Psoas muscle (tissue), 8 donors: ENCODE measurements around the gene MYCN. TPM values are rescaled to one million over a fixed set of nuclear protein-coding genes. Genes with fewer than 3 reads are reported as not detected.

Source experiments
- ATAC-seq, 4 donors: fragments of 200-7000 bp; cut with Tn5 transposase; one replicate each; pipeline ENCODE4 v1.9.1; 2020; ENCODE audit warnings: moderate library complexity in 3 of 4, mild to moderate bottlenecking in 2 of 4
- DNase-seq, 2 donors: peaks; one replicate each; pipeline ENCODE4 v3.0.0-alpha.2; 2020
- H3K27ac ChIP-seq: fragments of 200-600 bp; one replicate; pipeline ENCODE4 v1.8.0; 2022
- H3K27me3 ChIP-seq, 3 donors: fragments of 200-600 bp in 1 of 3; one replicate each; pipeline versions ENCODE4 v1.6.1 to v1.8.0; 2013 to 2022; ENCODE audit warnings: low read length in 2 of 3, mild to moderate bottlenecking in 2 of 3, moderate library complexity in 1 of 3; ENCODE audit not compliant: insufficient read depth in 3 of 3
- H3K36me3 ChIP-seq, 2 donors: fragments of 200-600 bp in 1 of 2; one replicate each; pipeline versions ENCODE4 v1.6.1 to v1.8.0; 2013 to 2022; ENCODE audit warnings: low read depth in 1 of 2, mild to moderate bottlenecking in 1 of 2, moderate library complexity in 1 of 2; ENCODE audit not compliant: insufficient read depth in 1 of 2
- H3K4me1 ChIP-seq: fragments of 200-600 bp; one replicate; pipeline ENCODE4 v1.8.0; 2022
- H3K4me3 ChIP-seq: fragments of 200-600 bp; one replicate; pipeline ENCODE4 v1.8.0; 2022; ENCODE audit warnings: mild to moderate bottlenecking
- H3K9me3 ChIP-seq: fragments of 200-600 bp; one replicate; pipeline ENCODE4 v1.8.0; 2022
- WGBS, 3 donors: extraction: QIAGEN DNeasy Blood & Tissue Kit; methylation state at CpG; one replicate each; pipeline versions ENCODE4 v1.1.6 to v1.1.7; 2013; 5-methylcytosine and 5-hydroxymethylcytosine counted together
- intact Hi-C, 2 donors: fragments of 100-400 bp; cut with DNase I; formaldehyde crosslinking; loops; one replicate each; pipeline versions ENCODE4 v1.11.0 to v1.14.2; 2022
- polyA plus RNA-seq, 3 donors: library from polyadenylated mRNA; stranded (reverse); fragments of 200-250 nt; gene quantifications; one replicate each; pipeline ENCODE4 v1.2.3, GENCODE V29; 2013
- total RNA-seq, 4 donors: library from RNA; stranded (reverse); fragmentation: NEBNext Ultra II Directional in 2 of 4; extraction: Animal tissue kit (Norgen Biotek cat#: 25700) in 2 of 4; gene quantifications; one replicate each; pipeline versions ENCODE4 v1.2.1 to v1.2.4, GENCODE V29; 2021 to 2023
- TF ChIP-seq, protein P1 (sequence below): fragments of 200-600 bp; IDR thresholded peaks from one replicate; pipeline ENCODE4 v1.8.0; 2022; ENCODE audit warnings: antibody characterized with exemption
- donor health status: healthy with polysubstance abuse.
- donor health status: DM: no; HTN: no; CAD: no; lungs with moderate emphysema.
- donor health status: Bipolar disorder and iron deficiency.
- donor health status: healthy.
- donor health status: DM: yes; HTN: yes; CAD: no.
- donor health status: DM: no; HTN: no; CAD: no.
- donor health status: DM: no; HTN: no; CAD: no.
- donor health status: DM: yes; HTN: yes; CAD: no.

MYCN gene
- total and polyA plus RNA-seq, 7 donors, result 0.10 to 0.36 (median 0.25) TPM

GRCh38 chr2:15984368-15985255 lies 44.3 kb downstream of the MYCN start:
- peak overlapping the region; percentile 6 for H3K4me3 ChIP-seq
- no peaks in the 10 kb centered on the region for H3K36me3 ChIP-seq
- no peaks in the 10 kb centered on the region for H3K27me3 ChIP-seq
- H3K9me3 ChIP-seq, result no peaks in the 10 kb centered on the region
- ATAC-seq, result peak; percentile 74 to 90 (median 84)
- WGBS, 3 donors, result 33 to 49% (median 34%) methylated on average over 38 to 43 of the region's 43 CpGs
- H3K27ac ChIP-seq, result no peak overlapping the region
- intact Hi-C loops, result no loop called here
- TF ChIP-seq, protein P1, sequence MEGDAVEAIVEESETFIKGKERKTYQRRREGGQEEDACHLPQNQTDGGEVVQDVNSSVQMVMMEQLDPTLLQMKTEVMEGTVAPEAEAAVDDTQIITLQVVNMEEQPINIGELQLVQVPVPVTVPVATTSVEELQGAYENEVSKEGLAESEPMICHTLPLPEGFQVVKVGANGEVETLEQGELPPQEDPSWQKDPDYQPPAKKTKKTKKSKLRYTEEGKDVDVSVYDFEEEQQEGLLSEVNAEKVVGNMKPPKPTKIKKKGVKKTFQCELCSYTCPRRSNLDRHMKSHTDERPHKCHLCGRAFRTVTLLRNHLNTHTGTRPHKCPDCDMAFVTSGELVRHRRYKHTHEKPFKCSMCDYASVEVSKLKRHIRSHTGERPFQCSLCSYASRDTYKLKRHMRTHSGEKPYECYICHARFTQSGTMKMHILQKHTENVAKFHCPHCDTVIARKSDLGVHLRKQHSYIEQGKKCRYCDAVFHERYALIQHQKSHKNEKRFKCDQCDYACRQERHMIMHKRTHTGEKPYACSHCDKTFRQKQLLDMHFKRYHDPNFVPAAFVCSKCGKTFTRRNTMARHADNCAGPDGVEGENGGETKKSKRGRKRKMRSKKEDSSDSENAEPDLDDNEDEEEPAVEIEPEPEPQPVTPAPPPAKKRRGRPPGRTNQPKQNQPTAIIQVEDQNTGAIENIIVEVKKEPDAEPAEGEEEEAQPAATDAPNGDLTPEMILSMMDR, result no peak
- peak; percentile 24 to 64 for DNase-seq
- no peaks in the 10 kb centered on the region for H3K4me1 ChIP-seq

- H3K27me3 ChIP-seq, result no peaks in the 10 kb centered on the region
- no peak overlapping the region for H3K27ac ChIP-seq
- intact Hi-C loops, result no loop called here
- no peak for ATAC-seq
- DNase-seq, result no peak
- H3K4me3 ChIP-seq, result no peak overlapping the region
- H3K9me3 ChIP-seq, result no peaks in the 10 kb centered on the region
- no peaks in the 10 kb centered on the region for H3K36me3 ChIP-seq
- 93 to 99% (median 98%) methylated on average over 7 of the region's 7 CpGs for WGBS, 3 donors
- TF ChIP-seq, protein P1, result no peak
- H3K4me1 ChIP-seq, result no peaks in the 10 kb centered on the region
These were observed 45.2 kb downstream of the MYCN start for GRCh38 chr2:15985531-15985930.

- Histone ChIP-seq H3K27ac (no peak overlapping the region), H3K4me3 (no peak overlapping the region), H3K27me3 (no peaks in the 10 kb centered on the region), H3K36me3 (no peaks in the 10 kb centered on the region), H3K9me3 (no peaks in the 10 kb centered on the region), H3K4me1 (no peaks in the 10 kb centered on the region)
- TF ChIP-seq, protein P1, result no peak
- intact Hi-C loops, result no loop called here
- ATAC-seq, result no peak
- DNase-seq, result no peak
- 81 to 84% (median 83%) methylated on average over 9 of the region's 9 CpGs for WGBS, 3 donors
These were observed 45.8 kb downstream of the MYCN start for GRCh38 chr2:15986068-15986560.

- TF ChIP-seq, protein P1, result no peak
- Histone ChIP-seq H3K4me3 (no peak overlapping the region), H3K9me3 (no peaks in the 10 kb centered on the region), H3K4me1 (no peaks in the 10 kb centered on the region), H3K27ac (no peak overlapping the region), H3K36me3 (no peaks in the 10 kb centered on the region), H3K27me3 (no peaks in the 10 kb centered on the region)
- WGBS, 3 donors, result 73 to 80% (median 75%) methylated on average over 4 of the region's 4 CpGs
- DNase-seq (no peak), ATAC-seq (no peak)
- intact Hi-C loops, result no loop called here
These were observed 46.3 kb downstream of the MYCN start for GRCh38 chr2:15986644-15987043.
